NCI-H226 (cell line): ENCODE measurements around the gene LAPTM5.
"Not testable (repeated sequence)": the region's sequence is repeated elsewhere in the genome, so short reads cannot be mapped to it uniquely, and the experiment has no call there.

Experiments used
- DNase-seq: peaks from one replicate; pipeline ENCODE4 v3.0.0-alpha.2; 2015

The LAPTM5 gene

DNA sequence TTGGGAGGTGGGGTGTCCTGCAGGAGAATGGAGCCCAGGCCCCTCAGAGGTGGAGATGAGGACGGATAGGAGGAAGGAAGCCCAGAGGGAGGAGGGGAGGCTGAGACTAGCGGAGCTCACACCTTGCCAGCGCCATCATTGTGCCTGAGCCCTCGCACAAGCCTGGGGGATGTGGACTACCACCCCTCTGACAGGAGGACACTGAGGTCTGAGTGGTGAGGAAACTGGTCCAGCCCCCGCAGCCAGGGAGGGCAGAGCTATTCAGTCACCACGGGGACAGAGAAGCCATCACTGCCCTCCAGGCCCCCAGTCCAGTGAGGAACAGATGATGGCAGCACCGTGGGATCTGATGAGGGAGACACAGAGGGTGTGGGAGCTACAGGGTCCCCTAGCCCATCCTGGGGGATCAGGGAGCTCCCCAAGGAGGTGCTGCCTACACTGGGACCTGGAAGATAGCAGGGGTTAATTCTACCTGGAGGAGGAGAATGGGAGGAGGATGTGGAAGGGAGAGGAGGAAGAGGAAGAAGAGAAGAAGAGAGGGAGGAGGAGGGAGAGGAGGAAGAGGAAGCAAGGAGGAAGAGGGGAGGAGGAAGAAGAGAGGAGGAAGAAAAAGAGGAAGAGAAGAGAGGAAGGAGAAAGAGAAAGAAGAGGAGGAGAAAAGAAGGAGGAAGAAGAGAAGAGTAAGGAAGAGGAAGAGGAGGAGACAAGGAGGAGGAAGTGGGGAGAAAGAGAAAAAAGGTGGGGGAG is 65.2 kb downstream of the LAPTM5 start:
- no peak for DNase-seq

DNA sequence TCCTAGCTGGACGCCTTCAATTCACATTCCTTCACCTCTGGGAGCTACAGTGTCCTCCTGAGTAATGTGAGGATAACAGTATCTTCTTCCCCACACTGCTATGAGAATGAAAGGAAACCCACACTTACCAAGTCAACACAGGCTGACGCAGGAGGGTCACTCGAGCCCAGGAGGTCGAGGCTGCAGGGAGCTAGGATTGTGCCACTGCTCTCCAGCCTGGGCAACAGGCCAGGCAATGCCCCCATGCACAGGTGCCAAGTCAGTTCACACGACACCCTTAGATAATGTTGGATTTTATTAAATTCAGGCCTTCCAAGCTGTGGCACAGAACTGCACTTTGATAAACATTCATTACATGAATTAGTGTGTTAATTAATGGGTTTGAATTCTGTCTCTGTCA is 66.1 kb downstream of the LAPTM5 start:
- no peak for DNase-seq

- no peak for DNase-seq
Observed at GRCh38 chr1:30689901-30690645, 67.5 kb downstream of the LAPTM5 start.

GRCh38 chr1:30688920-30689794 is 68.4 kb downstream of the LAPTM5 start:
- no peak for DNase-seq

- DNase-seq = not testable (repeated sequence)
Observed at GRCh38 chr1:30688516-30688915, 69.1 kb downstream of the LAPTM5 start.

GRCh38 chr1:30687886-30688285 is 69.7 kb downstream of the LAPTM5 start:
- DNase-seq = no peak

DNA sequence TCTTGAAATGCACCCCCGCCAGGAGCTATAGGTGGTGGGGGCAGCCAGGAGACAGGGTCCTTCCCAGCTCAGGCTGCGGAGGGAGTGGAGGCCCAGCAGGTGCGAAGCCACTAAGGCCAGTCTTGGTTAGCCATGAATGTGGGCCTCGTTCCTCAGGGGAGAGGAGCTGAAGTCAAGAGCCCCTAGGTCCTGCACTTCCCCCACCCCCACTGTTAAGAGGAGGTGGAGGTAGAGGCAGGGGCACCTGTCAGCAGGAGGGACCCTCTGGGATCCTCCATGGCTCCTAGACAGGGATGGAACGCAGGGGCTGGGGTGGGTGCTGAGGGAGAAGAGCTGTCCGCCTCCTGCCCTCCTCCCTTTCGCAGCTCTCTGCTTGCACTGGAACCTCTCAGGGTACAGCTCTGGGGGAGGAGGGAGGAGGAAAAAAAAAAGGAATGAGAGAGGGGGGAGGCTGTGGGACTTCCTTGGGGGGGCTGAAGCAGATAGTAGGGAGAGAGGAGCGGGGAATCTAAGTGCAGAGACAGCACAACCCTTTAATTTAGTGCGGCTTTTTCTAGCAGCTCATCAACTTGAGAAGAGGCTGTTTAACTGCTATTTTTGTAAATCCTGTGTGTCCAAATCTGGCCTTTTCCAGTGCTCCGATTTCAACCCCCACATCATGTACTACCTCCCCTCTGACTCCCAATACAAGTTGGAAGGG is 71.2 kb downstream of the LAPTM5 start:
- DNase-seq = no peak

GRCh38 chr1:30685796-30686165 is 71.8 kb downstream of the LAPTM5 start:
- no peak for DNase-seq

DNA sequence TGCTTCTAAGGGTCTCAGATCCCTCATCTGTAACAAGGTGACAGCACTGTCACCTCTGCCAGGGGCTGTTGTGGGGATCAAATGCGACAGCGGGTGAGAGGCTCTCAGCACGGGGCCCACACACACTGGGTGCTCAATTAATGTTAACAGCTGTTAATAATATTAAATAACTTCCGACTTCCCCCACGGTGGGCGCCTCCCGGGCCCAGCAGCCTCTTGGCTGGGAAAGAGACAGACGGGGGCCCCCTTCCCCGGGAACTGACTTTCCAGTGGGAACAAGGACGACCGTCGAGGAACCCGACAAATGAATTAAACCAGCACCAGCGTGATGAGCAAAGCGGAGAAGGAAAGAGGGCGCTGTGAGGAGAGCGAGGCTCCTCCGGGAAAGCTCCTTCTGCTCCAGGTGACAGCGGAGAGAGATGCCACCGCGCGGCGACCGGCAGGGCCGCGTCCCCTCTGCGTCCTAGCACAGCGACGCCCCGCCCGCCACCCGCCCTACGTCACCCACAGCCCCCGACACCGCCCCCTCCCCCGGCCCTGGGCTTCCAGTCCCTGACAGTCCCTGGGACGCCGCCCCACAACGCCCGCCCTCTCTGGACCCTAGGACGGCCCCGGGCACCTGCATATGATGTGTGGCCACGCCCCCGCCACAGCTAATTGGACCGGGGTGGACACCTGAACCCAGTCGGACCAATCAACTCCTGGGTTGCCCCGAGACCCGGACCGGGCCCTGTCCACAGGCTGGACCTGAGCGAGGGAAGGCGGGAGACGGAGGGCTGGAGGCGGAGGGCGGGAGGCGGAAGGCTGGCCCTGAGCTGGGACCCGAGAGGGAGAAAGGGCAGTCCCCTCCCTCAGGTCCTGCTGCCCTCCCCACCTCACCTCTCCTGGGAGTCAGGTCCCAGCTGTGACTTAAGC is 72.4 kb downstream of the LAPTM5 start:
- DNase-seq = no peak

GRCh38 chr1:30684259-30684658 is 73.3 kb downstream of the LAPTM5 start:
- DNase-seq = no peak

DNA sequence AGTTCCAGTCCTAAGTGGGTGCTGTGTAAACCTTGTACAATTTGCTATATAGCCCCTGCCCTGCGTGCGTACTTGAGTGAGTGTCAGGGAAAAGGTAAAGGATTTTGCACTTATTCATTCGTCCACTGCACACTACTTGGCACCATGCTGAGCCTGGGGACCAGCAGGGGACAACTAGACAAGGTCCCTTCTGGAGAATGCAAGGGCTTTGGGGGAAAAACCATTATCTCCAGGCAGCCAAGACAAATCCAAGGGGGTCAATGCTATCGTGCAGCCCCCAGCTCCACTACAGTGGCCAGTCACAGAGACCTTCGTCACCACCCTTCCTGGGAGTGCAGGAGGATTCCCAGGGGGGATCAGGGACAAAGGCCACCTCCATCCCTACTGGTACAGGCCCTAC is 73.9 kb downstream of the LAPTM5 start:
- no peak for DNase-seq
